Trophoblast cell (in vitro differentiated cells and primary cell): ENCODE data around the gene ZNF136.

Experiments used
- DNase-seq, 2 donors: peaks; one replicate each; pipeline ENCODE4 v3.0.0-alpha.2; 2016
- H2AFZ ChIP-seq: 2 replicates; pipeline ENCODE4 v1.6.1; 2013; ENCODE audit warnings: low read length, moderate library complexity, mild to moderate bottlenecking; ENCODE audit not compliant: insufficient read depth, poor library complexity
- H2AK5ac ChIP-seq: 2 replicates; pipeline ENCODE4 v1.6.1; 2013; ENCODE audit warnings: mild to moderate bottlenecking, low read length
- H2BK120ac ChIP-seq: 2 replicates; pipeline ENCODE4 v1.6.1; 2013; ENCODE audit warnings: low read length, mild to moderate bottlenecking, moderate library complexity; ENCODE audit not compliant: insufficient read depth, poor library complexity
- H2BK12ac ChIP-seq: 2 replicates; pipeline ENCODE4 v1.6.1; 2013; ENCODE audit warnings: mild to moderate bottlenecking, low read length, moderate library complexity
- H2BK5ac ChIP-seq: 2 replicates; pipeline ENCODE4 v1.6.1; 2013; ENCODE audit warnings: low read length, low read depth, moderate library complexity, mild to moderate bottlenecking; ENCODE audit not compliant: poor library complexity
- H3K14ac ChIP-seq: 2 replicates; pipeline ENCODE4 v1.6.1; 2013; ENCODE audit warnings: mild to moderate bottlenecking, low read length
- H3K18ac ChIP-seq: 2 replicates; pipeline ENCODE4 v1.6.1; 2013; ENCODE audit warnings: mild to moderate bottlenecking, low read length
- H3K23ac ChIP-seq: 2 replicates; pipeline ENCODE4 v1.6.1; 2013; ENCODE audit warnings: low read length
- H3K27ac ChIP-seq: 2 replicates; pipeline ENCODE4 v1.5.1; 2013; ENCODE audit warnings: low read depth, mild to moderate bottlenecking, inconsistent platforms, low read length, moderate library complexity
- H3K27me3 ChIP-seq: 2 replicates; pipeline ENCODE4 v1.6.1; 2013; ENCODE audit warnings: inconsistent platforms, mild to moderate bottlenecking, low read length, moderate library complexity; ENCODE audit not compliant: insufficient read depth
- H3K36me3 ChIP-seq, 2 experiments: 1 replicate in 1 of 2; 2 replicates in 1 of 2; pipeline ENCODE4 v1.6.1; 2013; ENCODE audit warnings: low read length in 2 of 2, mild to moderate bottlenecking in 2 of 2, moderate library complexity in 1 of 2; ENCODE audit not compliant: insufficient read depth in 2 of 2, control insufficient read depth in 1 of 2
- H3K4ac ChIP-seq: 2 replicates; pipeline ENCODE4 v1.6.1; 2013; ENCODE audit warnings: low read depth, mild to moderate bottlenecking, low read length, moderate library complexity
- H3K4me1 ChIP-seq, 2 experiments: 1 replicate in 1 of 2; 2 replicates in 1 of 2; pipeline ENCODE4 v1.6.1; 2013; ENCODE audit warnings: low read length in 2 of 2, mild to moderate bottlenecking in 2 of 2, moderate library complexity in 1 of 2; ENCODE audit not compliant: insufficient read depth in 2 of 2, control insufficient read depth in 1 of 2
- H3K4me2 ChIP-seq: 2 replicates; pipeline ENCODE4 v1.6.1; 2013; ENCODE audit warnings: inconsistent platforms, mild to moderate bottlenecking, low read length, moderate library complexity
- H3K4me3 ChIP-seq: 2 replicates; pipeline ENCODE4 v1.5.1; 2013; ENCODE audit warnings: mild to moderate bottlenecking, low read depth, low read length, inconsistent platforms
- H3K79me1 ChIP-seq: one replicate; pipeline ENCODE4 v1.6.1; 2013; ENCODE audit warnings: low read length
- H3K79me2 ChIP-seq: 2 replicates; pipeline ENCODE4 v1.6.1; 2013; ENCODE audit warnings: low read length, mild to moderate bottlenecking; ENCODE audit not compliant: control insufficient read depth, insufficient read depth, poor library complexity
- H3K9ac ChIP-seq: 2 replicates; pipeline ENCODE4 v1.6.1; 2013; ENCODE audit warnings: mild to moderate bottlenecking, low read length
- H3K9me3 ChIP-seq: 2 replicates; pipeline ENCODE4 v1.6.1; 2013; ENCODE audit warnings: low read depth, mild to moderate bottlenecking, control low read depth, inconsistent platforms, low read length; ENCODE audit not compliant: insufficient read depth
- H4K12ac ChIP-seq: 2 replicates; pipeline ENCODE4 v1.6.1; 2013; ENCODE audit warnings: low read depth, mild to moderate bottlenecking, low read length, moderate library complexity
- H4K8ac ChIP-seq: 2 replicates; pipeline ENCODE4 v1.6.1; 2013; ENCODE audit warnings: low read depth, mild to moderate bottlenecking, low read length, moderate library complexity
- H4K91ac ChIP-seq: one replicate; pipeline ENCODE4 v1.6.1; 2013; ENCODE audit warnings: low read depth, mild to moderate bottlenecking, low read length, moderate library complexity
- WGBS: extraction: QIAGEN DNeasy Blood & Tissue Kit; methylation state at CpG from one replicate; pipeline ENCODE4 v1.1.7; 2013; ENCODE audit warnings: missing lambda C conversion rate; ENCODE audit not compliant: insufficient read length, insufficient coverage; ENCODE audit errors: extremely low coverage; 5-methylcytosine and 5-hydroxymethylcytosine counted together

Gene ZNF136

GRCh38 chr19:12140545-12141404 is 22.1 kb upstream of the ZNF136 start:
- H3K27ac ChIP-seq, result peak overlapping the region; percentile 16
- no peak overlapping the region for H3K23ac ChIP-seq
- H3K36me3 ChIP-seq, result peaks cover 16 to 23% of the 10 kb centered on the region in 2 experiments
- no peak overlapping the region for H2BK12ac ChIP-seq
- no peaks in the 10 kb centered on the region for H3K27me3 ChIP-seq
- no CpG with 5 or more reads among the region's 17 CpGs for WGBS
- H3K4me1 ChIP-seq, result peaks cover 6 to 7% of the 10 kb centered on the region in 2 experiments
- H3K4me3 ChIP-seq, result no peak overlapping the region
- no peak overlapping the region for H2BK120ac ChIP-seq
- H4K8ac ChIP-seq, result no peak overlapping the region
- H4K12ac ChIP-seq, result no peak overlapping the region
- no peak overlapping the region for H4K91ac ChIP-seq
- H2BK5ac ChIP-seq, result no peak overlapping the region
- H3K4me2 ChIP-seq, result peak overlapping the region; percentile 70
- H2AFZ ChIP-seq, result no peak overlapping the region
- H3K9ac ChIP-seq, result no peak overlapping the region
- H3K4ac ChIP-seq, result no peak overlapping the region
- H3K18ac ChIP-seq, result no peak overlapping the region
- no peaks in the 10 kb centered on the region for H3K9me3 ChIP-seq
- H3K79me1 ChIP-seq, result peaks cover 5% of the 10 kb centered on the region
- peaks cover 7% of the 10 kb centered on the region for H3K79me2 ChIP-seq
- H3K14ac ChIP-seq, result no peak overlapping the region
- DNase-seq, result peak; percentile 92 to 96
- H2AK5ac ChIP-seq, result no peak overlapping the region

- no peak overlapping the region for H3K4me2 ChIP-seq
These were observed 21.5 kb upstream of the ZNF136 start for GRCh38 chr19:12141405-12141736.

GRCh38 chr19:12145348-12145747 is 17.5 kb upstream of the ZNF136 start:
- WGBS, result no CpG with 5 or more reads among the region's 8 CpGs
- no peak overlapping the region for H2BK120ac ChIP-seq
- no peak overlapping the region for H3K14ac ChIP-seq
- H3K27me3 ChIP-seq, result no peaks in the 10 kb centered on the region
- H4K91ac ChIP-seq, result no peak overlapping the region
- H2AFZ ChIP-seq, result no peak overlapping the region
- H2BK12ac ChIP-seq, result no peak overlapping the region
- no peak overlapping the region for H3K18ac ChIP-seq
- H3K4me2 ChIP-seq, result no peak overlapping the region
- H3K4me3 ChIP-seq, result no peak overlapping the region
- no peak for DNase-seq
- no peak overlapping the region for H3K27ac ChIP-seq
- no peak overlapping the region for H4K8ac ChIP-seq
- H3K79me2 ChIP-seq, result no peaks in the 10 kb centered on the region
- no peak overlapping the region for H2BK5ac ChIP-seq
- no peak overlapping the region for H3K9ac ChIP-seq
- no peaks in the 10 kb centered on the region for H3K9me3 ChIP-seq
- no peaks in the 10 kb centered on the region for H3K79me1 ChIP-seq
- peaks cover 5 to 7% of the 10 kb centered on the region in 2 experiments for H3K4me1 ChIP-seq
- H3K36me3 ChIP-seq, result peaks cover 12 to 31% of the 10 kb centered on the region in 2 experiments
- H4K12ac ChIP-seq, result no peak overlapping the region
- H3K23ac ChIP-seq, result no peak overlapping the region
- no peak overlapping the region for H3K4ac ChIP-seq
- no peak overlapping the region for H2AK5ac ChIP-seq

More at GRCh38 chr19:12141405-12141736, 21.5 kb upstream of the ZNF136 start:
- H3K14ac ChIP-seq, result no peak overlapping the region
- no peak overlapping the region for H3K27ac ChIP-seq
- no peak overlapping the region for H3K4me3 ChIP-seq
- H3K23ac ChIP-seq, result no peak overlapping the region
- no peak overlapping the region for H2AK5ac ChIP-seq
- H2BK12ac ChIP-seq, result no peak overlapping the region
- H3K18ac ChIP-seq, result no peak overlapping the region
- no peak overlapping the region for H3K4ac ChIP-seq
- no peaks in the 10 kb centered on the region for H3K9me3 ChIP-seq
- no peak overlapping the region for H2AFZ ChIP-seq
- H3K4me1 ChIP-seq, result peaks cover 6 to 7% of the 10 kb centered on the region in 2 experiments
- no peak for DNase-seq
- H2BK5ac ChIP-seq, result no peak overlapping the region
- H2BK120ac ChIP-seq, result no peak overlapping the region
- H4K91ac ChIP-seq, result no peak overlapping the region
- H4K8ac ChIP-seq, result no peak overlapping the region
- no peak overlapping the region for H4K12ac ChIP-seq
- H3K79me1 ChIP-seq, result peaks cover 5% of the 10 kb centered on the region
- H3K36me3 ChIP-seq, result peaks cover 13 to 26% of the 10 kb centered on the region in 2 experiments
- H3K9ac ChIP-seq, result no peak overlapping the region
- no peaks in the 10 kb centered on the region for H3K27me3 ChIP-seq
- no CpG with 5 or more reads among the region's 10 CpGs for WGBS
- H3K79me2 ChIP-seq, result peaks cover 7% of the 10 kb centered on the region

- Histone ChIP-seq H3K23ac (no peak overlapping the region), H2BK12ac (no peak overlapping the region), H3K4me1 (peaks cover 0 to 3% of the 10 kb centered on the region in 2 experiments), H2BK5ac (no peak overlapping the region), H3K27ac (no peak overlapping the region), H3K4ac (peak overlapping the region; percentile 91), H3K79me2 (peaks cover 8% of the 10 kb centered on the region), H3K79me1 (peaks cover 6% of the 10 kb centered on the region), H4K12ac (no peak overlapping the region), H2BK120ac (no peak overlapping the region), H3K4me2 (peak overlapping the region; percentile 85), H2AK5ac (no peak overlapping the region), H3K4me3 (peak overlapping the region; percentile 88), H3K9ac (no peak overlapping the region), H4K8ac (no peak overlapping the region), H3K36me3 (peaks cover 7 to 8% of the 10 kb centered on the region in 2 experiments), H3K9me3 (no peaks in the 10 kb centered on the region), H3K18ac (no peak overlapping the region), H3K14ac (no peak overlapping the region), H3K27me3 (no peaks in the 10 kb centered on the region), H2AFZ (no peak overlapping the region), H4K91ac (no peak overlapping the region)
- DNase-seq, result no peak
- no CpG with 5 or more reads among the region's 11 CpGs for WGBS
These were observed 7.5 kb upstream of the ZNF136 start for GRCh38 chr19:12155324-12155860.
